ENCODE results near the gene GUCA1C.

GUCA1C gene

GRCh38 chr3:108897883-108898282, 55.8 kb downstream of the GUCA1C start:
- no peaks in the 10 kb centered on the region for H3K9me3 ChIP-seq (ENCODE audit: insufficient read depth, low read depth, low read length)
- H3K36me3 ChIP-seq (ENCODE audit: insufficient read depth, low read depth, low read length) = no peaks in the 10 kb centered on the region
- no peak overlapping the region for H3K9ac ChIP-seq (ENCODE audit: low read depth, low read length)
- no peaks in the 10 kb centered on the region for H3K27me3 ChIP-seq (ENCODE audit: insufficient read depth, low read length)
- H3K27ac ChIP-seq (ENCODE audit: low read length) = no peak overlapping the region
- no peaks in the 10 kb centered on the region for H3K4me1 ChIP-seq (ENCODE audit: insufficient read depth, low read length)
- no peak overlapping the region for H3K4me3 ChIP-seq (ENCODE audit: low read length)

DNA sequence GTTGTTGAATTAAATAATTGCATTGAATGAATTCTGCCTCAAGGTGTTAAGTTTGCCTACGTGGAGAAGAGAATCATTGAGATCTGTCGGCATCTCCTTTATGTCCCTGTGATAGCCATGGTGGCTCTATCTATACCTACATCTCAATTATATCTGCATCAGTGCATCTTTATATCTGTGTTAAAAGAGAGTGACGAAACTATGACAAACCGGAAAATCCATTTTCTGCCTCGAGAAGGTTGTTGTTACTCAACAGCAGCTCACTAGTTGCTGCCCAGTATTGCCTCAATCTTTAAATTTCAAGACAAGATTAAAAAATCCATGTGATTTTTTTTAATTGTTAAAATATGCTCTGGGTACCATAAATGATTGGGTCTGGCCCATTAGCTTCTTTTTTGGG, 58.7 kb downstream of the GUCA1C start:
- H3K4me1 ChIP-seq (ENCODE audit: insufficient read depth, low read length) = no peaks in the 10 kb centered on the region
- no peaks in the 10 kb centered on the region for H3K27me3 ChIP-seq (ENCODE audit: insufficient read depth, low read length)
- no peak overlapping the region for H3K27ac ChIP-seq (ENCODE audit: low read length)

GRCh38 chr3:108891833-108892232, 61.8 kb downstream of the GUCA1C start:
- no peaks in the 10 kb centered on the region for H3K9me3 ChIP-seq (ENCODE audit: insufficient read depth, low read depth, low read length)
- no peak overlapping the region for H3K4me3 ChIP-seq (ENCODE audit: low read length)
- no peak overlapping the region for H3K9ac ChIP-seq (ENCODE audit: low read depth, low read length)
- no peaks in the 10 kb centered on the region for H3K36me3 ChIP-seq (ENCODE audit: insufficient read depth, low read depth, low read length)
- H3K27me3 ChIP-seq (ENCODE audit: insufficient read depth, low read length) = no peaks in the 10 kb centered on the region
- H3K4me1 ChIP-seq (ENCODE audit: insufficient read depth, low read length) = peaks cover 3% of the 10 kb centered on the region; the same call in 1 of the 2 replicates
- no peak overlapping the region for H3K27ac ChIP-seq (ENCODE audit: low read length)

More for the DNA sequence above, 58.7 kb downstream of the GUCA1C start:
- no peak overlapping the region for H3K9ac ChIP-seq (ENCODE audit: low read depth, low read length)
- no peak overlapping the region for H3K4me3 ChIP-seq (ENCODE audit: low read length)
- no peaks in the 10 kb centered on the region for H3K36me3 ChIP-seq (ENCODE audit: insufficient read depth, low read depth, low read length)
- H3K9me3 ChIP-seq (ENCODE audit: insufficient read depth, low read depth, low read length) = no peaks in the 10 kb centered on the region

DNA sequence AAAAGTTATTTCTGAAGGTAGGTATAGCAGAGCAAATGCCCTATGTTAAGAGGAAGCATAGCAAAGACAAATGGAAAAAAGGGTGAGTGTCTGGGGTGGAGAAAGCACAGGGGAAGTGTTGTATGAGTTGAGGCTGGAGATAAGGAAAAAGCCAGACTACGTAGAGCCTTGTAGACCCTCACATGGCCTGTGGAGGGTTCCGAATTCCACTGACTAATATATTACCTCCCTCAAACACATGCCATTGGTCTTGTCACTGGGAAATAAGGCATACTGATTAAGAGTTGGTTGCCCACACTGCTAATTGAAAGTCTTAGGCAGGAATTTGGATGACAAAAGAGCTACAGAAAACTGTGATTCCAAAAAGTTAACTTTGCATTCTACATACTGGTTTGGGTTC, 65.9 kb downstream of the GUCA1C start:
- no peak overlapping the region for H3K9ac ChIP-seq (ENCODE audit: low read depth, low read length)
- H3K9me3 ChIP-seq (ENCODE audit: insufficient read depth, low read depth, low read length) = no peaks in the 10 kb centered on the region
- H3K27me3 ChIP-seq (ENCODE audit: insufficient read depth, low read length) = no peaks in the 10 kb centered on the region
- H3K27ac ChIP-seq (ENCODE audit: low read length) = no peak overlapping the region
- no peaks in the 10 kb centered on the region for H3K36me3 ChIP-seq (ENCODE audit: insufficient read depth, low read depth, low read length)
- no peak overlapping the region for H3K4me3 ChIP-seq (ENCODE audit: low read length)
- peaks cover 3% of the 10 kb centered on the region; the same call in 1 of the 2 replicates for H3K4me1 ChIP-seq (ENCODE audit: insufficient read depth, low read length)

- Histone ChIP-seq H3K9ac (ENCODE audit: low read depth, low read length) (no peak overlapping the region), H3K4me3 (ENCODE audit: low read length) (no peak overlapping the region), H3K27ac (ENCODE audit: low read length) (no peak overlapping the region), H3K9me3 (ENCODE audit: insufficient read depth, low read depth, low read length) (no peaks in the 10 kb centered on the region), H3K4me1 (ENCODE audit: insufficient read depth, low read length) (peaks cover 3% of the 10 kb centered on the region; the same call in 1 of the 2 replicates), H3K36me3 (ENCODE audit: insufficient read depth, low read depth, low read length) (no peaks in the 10 kb centered on the region), H3K27me3 (ENCODE audit: insufficient read depth, low read length) (no peaks in the 10 kb centered on the region)
These were observed 66.6 kb downstream of the GUCA1C start for GRCh38 chr3:108887121-108887520.

DNA sequence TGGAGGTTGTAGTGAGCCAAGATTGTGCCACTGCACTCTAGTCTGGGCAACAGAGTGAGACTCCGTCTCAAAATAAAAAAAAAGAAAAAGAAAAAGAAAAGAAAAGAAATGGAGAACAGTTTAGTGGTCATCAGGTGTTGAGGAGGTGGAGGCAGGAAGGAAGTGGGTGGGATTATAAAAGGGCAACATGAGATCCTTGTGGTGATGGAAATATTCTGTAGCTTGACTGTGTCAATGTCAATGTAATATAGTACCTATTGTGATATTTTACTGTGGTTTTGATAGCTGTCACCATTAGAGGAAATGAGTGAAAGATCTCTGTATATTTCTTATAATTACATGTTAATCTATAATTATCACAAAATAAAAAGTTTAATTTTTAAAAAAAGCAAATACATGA, 70.3 kb downstream of the GUCA1C start:
- H3K27me3 ChIP-seq (ENCODE audit: insufficient read depth, low read length) = no peaks in the 10 kb centered on the region
- H3K36me3 ChIP-seq (ENCODE audit: insufficient read depth, low read depth, low read length) = no peaks in the 10 kb centered on the region
- no peaks in the 10 kb centered on the region for H3K9me3 ChIP-seq (ENCODE audit: insufficient read depth, low read depth, low read length)
- no peak overlapping the region for H3K27ac ChIP-seq (ENCODE audit: low read length)
- peaks cover 3% of the 10 kb centered on the region; the same call in 1 of the 2 replicates for H3K4me1 ChIP-seq (ENCODE audit: insufficient read depth, low read length)
- H3K4me3 ChIP-seq (ENCODE audit: low read length) = no peak overlapping the region
- H3K9ac ChIP-seq (ENCODE audit: low read depth, low read length) = no peak overlapping the region

DNA sequence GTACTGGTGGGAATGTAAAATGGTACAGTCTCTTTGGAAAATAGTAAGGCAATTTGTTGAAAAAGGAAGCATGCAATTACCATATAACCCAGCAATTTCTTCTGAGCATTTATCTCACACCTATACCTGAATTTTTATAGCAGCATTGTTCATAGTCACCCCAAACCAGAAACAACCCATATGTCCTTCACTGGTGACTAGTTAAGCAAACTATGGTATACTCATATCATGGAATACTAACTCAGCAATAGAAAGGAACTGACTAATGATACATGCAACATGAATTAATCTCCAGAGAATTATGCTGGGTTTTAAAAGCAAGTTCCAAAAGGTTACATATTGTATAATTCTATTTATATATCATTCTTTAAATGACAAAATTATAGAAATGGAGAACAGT, 70.9 kb downstream of the GUCA1C start:
- H3K27me3 ChIP-seq (ENCODE audit: insufficient read depth, low read length) = no peaks in the 10 kb centered on the region
- no peaks in the 10 kb centered on the region; the same call in 1 of the 2 replicates for H3K4me1 ChIP-seq (ENCODE audit: insufficient read depth, low read length)
- H3K9ac ChIP-seq (ENCODE audit: low read depth, low read length) = no peak overlapping the region

DNA sequence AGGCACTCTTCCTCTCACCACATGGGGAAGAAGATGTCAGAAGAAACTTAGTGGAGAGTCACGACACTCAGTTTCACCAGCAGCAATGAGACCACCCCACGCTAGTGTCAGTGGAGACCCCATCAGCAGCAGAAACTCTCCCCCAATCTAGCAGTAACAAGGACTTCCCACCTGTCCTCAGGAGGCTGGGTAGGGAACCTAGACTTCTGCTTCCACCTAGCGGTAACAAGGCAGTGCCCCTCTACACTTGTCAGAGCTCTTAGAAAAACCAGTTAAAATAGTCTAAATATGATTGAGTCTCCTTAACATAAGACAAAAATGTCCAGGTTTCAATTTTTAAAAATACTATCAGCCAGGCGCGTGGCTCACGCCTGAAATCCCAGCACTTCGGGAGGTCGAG, 73.8 kb downstream of the GUCA1C start:
- Histone ChIP-seq H3K27me3 (ENCODE audit: insufficient read depth, low read length) (no peaks in the 10 kb centered on the region), H3K27ac (ENCODE audit: low read length) (no peak overlapping the region), H3K9me3 (ENCODE audit: insufficient read depth, low read depth, low read length) (no peaks in the 10 kb centered on the region), H3K9ac (ENCODE audit: low read depth, low read length) (no peak overlapping the region), H3K4me3 (ENCODE audit: low read length) (no peak overlapping the region), H3K36me3 (ENCODE audit: insufficient read depth, low read depth, low read length) (no peaks in the 10 kb centered on the region), H3K4me1 (ENCODE audit: insufficient read depth, low read length) (no peaks in the 10 kb centered on the region)

More for the DNA sequence above, 70.9 kb downstream of the GUCA1C start:
- Histone ChIP-seq H3K9me3 (ENCODE audit: insufficient read depth, low read depth, low read length) (no peaks in the 10 kb centered on the region), H3K4me3 (ENCODE audit: low read length) (no peak overlapping the region), H3K27ac (ENCODE audit: low read length) (no peak overlapping the region), H3K36me3 (ENCODE audit: insufficient read depth, low read depth, low read length) (no peaks in the 10 kb centered on the region)

DNA sequence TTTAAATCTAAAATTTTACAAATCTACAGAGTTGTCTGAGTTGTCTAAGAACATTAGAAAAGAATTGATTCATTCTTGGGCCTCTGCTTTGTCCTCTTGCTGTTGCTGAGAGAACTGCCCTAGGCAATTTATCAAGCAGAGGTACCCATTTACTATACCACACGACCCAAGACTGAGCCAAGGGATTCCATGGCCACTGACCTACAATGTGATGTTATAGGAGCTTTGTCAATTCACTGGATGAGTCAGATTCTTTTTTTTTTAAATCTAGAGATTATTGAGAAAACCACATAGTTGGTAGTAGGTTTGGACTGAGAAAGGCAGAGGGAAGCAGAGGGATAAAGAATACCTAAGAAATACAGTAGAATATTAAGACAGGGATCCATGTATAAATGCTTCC, 75.8 kb downstream of the GUCA1C start:
- Histone ChIP-seq H3K9me3 (ENCODE audit: insufficient read depth, low read depth, low read length) (no peaks in the 10 kb centered on the region), H3K4me3 (ENCODE audit: low read length) (no peak overlapping the region), H3K9ac (ENCODE audit: low read depth, low read length) (no peak overlapping the region), H3K36me3 (ENCODE audit: insufficient read depth, low read depth, low read length) (no peaks in the 10 kb centered on the region), H3K27me3 (ENCODE audit: insufficient read depth, low read length) (no peaks in the 10 kb centered on the region), H3K4me1 (ENCODE audit: insufficient read depth, low read length) (no peaks in the 10 kb centered on the region), H3K27ac (ENCODE audit: low read length) (no peak overlapping the region)

DNA sequence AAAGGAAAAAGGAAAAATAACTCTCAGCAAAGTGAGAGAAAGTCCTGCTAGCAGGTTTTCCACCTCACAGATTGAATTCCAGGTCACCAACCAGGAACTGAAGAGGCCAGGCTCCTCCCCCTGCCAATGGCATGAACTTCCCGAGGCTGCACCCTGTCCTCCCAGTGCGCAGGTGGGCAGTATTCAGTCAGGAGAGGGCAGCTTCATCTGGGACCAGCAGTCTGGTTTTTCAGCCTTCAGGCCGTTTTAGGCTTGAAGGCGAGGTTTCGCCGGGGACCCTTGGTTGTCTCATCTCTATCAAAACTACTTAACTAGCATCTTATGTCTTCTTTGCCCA, 89.9 kb downstream of the GUCA1C start:
- Histone ChIP-seq H3K4me1 (ENCODE audit: insufficient read depth, low read length) (peaks cover 18% of the 10 kb centered on the region; the same call in 1 of the 2 replicates), H3K27ac (ENCODE audit: low read length) (no peak overlapping the region), H3K4me3 (ENCODE audit: low read length) (no peak overlapping the region), H3K9me3 (ENCODE audit: insufficient read depth, low read depth, low read length) (no peaks in the 10 kb centered on the region; the same call in 1 of the 2 replicates), H3K36me3 (ENCODE audit: insufficient read depth, low read depth, low read length) (no peaks in the 10 kb centered on the region), H3K27me3 (ENCODE audit: insufficient read depth, low read length) (no peaks in the 10 kb centered on the region), H3K9ac (ENCODE audit: low read depth, low read length) (no peak overlapping the region)

GRCh38 chr3:108862865-108863798, 90.5 kb downstream of the GUCA1C start:
- Histone ChIP-seq H3K9ac (ENCODE audit: low read depth, low read length) (no peak overlapping the region), H3K4me3 (ENCODE audit: low read length) (no peak overlapping the region), H3K36me3 (ENCODE audit: insufficient read depth, low read depth, low read length) (no peaks in the 10 kb centered on the region), H3K27ac (ENCODE audit: low read length) (no peak overlapping the region), H3K4me1 (ENCODE audit: insufficient read depth, low read length) (peaks cover 18% of the 10 kb centered on the region; the same call in 1 of the 2 replicates), H3K27me3 (ENCODE audit: insufficient read depth, low read length) (no peaks in the 10 kb centered on the region), H3K9me3 (ENCODE audit: insufficient read depth, low read depth, low read length) (no peaks in the 10 kb centered on the region; the same call in 1 of the 2 replicates)

GRCh38 chr3:108861401-108861800, 92.3 kb downstream of the GUCA1C start:
- no peak overlapping the region for H3K27ac ChIP-seq (ENCODE audit: low read length)
- peaks cover 18% of the 10 kb centered on the region; the same call in 1 of the 2 replicates for H3K4me1 ChIP-seq (ENCODE audit: insufficient read depth, low read length)
- H3K9ac ChIP-seq (ENCODE audit: low read depth, low read length) = no peak overlapping the region
- no peaks in the 10 kb centered on the region for H3K36me3 ChIP-seq (ENCODE audit: insufficient read depth, low read depth, low read length)
- no peaks in the 10 kb centered on the region for H3K27me3 ChIP-seq (ENCODE audit: insufficient read depth, low read length)
- H3K4me3 ChIP-seq (ENCODE audit: low read length) = no peak overlapping the region
- no peaks in the 10 kb centered on the region; the same call in 1 of the 2 replicates for H3K9me3 ChIP-seq (ENCODE audit: insufficient read depth, low read depth, low read length)
